Transverse colon (tissue), 3 donors: ENCODE data around the gene POLD2.

Source experiments
- POLR2A ChIP-seq: fragments of 450-650 bp; IDR thresholded peaks from one replicate; pipeline ENCODE4 v1.6.1; 2016; ENCODE audit warnings: antibody characterized with exemption, mild to moderate bottlenecking, moderate library complexity
- TF ChIP-seq, protein P1 (sequence below), 5 experiments: fragments of 200-600 bp in 3 of 5; fragments of 450-650 bp in 2 of 5; sonication (generic) in 3 of 5; IDR thresholded peaks; 1 replicate in 2 of 5; 2 replicates in 3 of 5; pipeline ENCODE4 v1.5.1; 2016 to 2017; ENCODE audit warnings: antibody characterized with exemption in 5 of 5, inconsistent platforms in 3 of 5, mild to moderate bottlenecking in 2 of 5, moderate library complexity in 1 of 5

GRCh38 chr7:44156453-44157010 lies 33.2 kb upstream of the POLD2 start:
- TF ChIP-seq, protein P1, sequence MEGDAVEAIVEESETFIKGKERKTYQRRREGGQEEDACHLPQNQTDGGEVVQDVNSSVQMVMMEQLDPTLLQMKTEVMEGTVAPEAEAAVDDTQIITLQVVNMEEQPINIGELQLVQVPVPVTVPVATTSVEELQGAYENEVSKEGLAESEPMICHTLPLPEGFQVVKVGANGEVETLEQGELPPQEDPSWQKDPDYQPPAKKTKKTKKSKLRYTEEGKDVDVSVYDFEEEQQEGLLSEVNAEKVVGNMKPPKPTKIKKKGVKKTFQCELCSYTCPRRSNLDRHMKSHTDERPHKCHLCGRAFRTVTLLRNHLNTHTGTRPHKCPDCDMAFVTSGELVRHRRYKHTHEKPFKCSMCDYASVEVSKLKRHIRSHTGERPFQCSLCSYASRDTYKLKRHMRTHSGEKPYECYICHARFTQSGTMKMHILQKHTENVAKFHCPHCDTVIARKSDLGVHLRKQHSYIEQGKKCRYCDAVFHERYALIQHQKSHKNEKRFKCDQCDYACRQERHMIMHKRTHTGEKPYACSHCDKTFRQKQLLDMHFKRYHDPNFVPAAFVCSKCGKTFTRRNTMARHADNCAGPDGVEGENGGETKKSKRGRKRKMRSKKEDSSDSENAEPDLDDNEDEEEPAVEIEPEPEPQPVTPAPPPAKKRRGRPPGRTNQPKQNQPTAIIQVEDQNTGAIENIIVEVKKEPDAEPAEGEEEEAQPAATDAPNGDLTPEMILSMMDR (IDR thresholded peaks at IDR 0.05), result no peak
- no peak for TF ChIP-seq POLR2A
